Keratinocyte (primary cell): ENCODE results near the gene C20orf204. TPM values are rescaled to one million over a fixed set of nuclear protein-coding genes. Genes with fewer than 3 reads are reported as not detected.

ENCODE experiments used
- DNase-seq: peaks from one replicate; pipeline ENCODE4 v3.0.0-alpha.2; 2011; ENCODE audit warnings: low read depth, missing footprints, low spot score
- FAIRE-seq: peaks from 2 replicates; lab custom pipeline; 2011; peaks lifted over from hg19 to GRCh38; lab: Jason Lieb, UNC
- H2AFZ ChIP-seq: 2 replicates; pipeline ENCODE4 v1.6.0; 2012; ENCODE audit warnings: low read length, control low read depth, inconsistent platforms; ENCODE audit not compliant: control insufficient read depth
- H3K27ac ChIP-seq: 2 replicates; pipeline ENCODE4 v1.5.1; 2011; ENCODE audit warnings: low read length; ENCODE audit not compliant: control insufficient read depth, insufficient read depth
- H3K27me3 ChIP-seq: 3 replicates; pipeline ENCODE4 v1.6.0; 2011; ENCODE audit warnings: low read length; ENCODE audit not compliant: control insufficient read depth, insufficient read depth; ENCODE audit errors: extremely low read depth
- H3K36me3 ChIP-seq, 2 experiments: 2 replicates in 1 of 2; 3 replicates in 1 of 2; pipeline ENCODE4 v1.5.1; 2011; ENCODE audit warnings: low read length in 2 of 2, mild to moderate bottlenecking in 1 of 2; ENCODE audit not compliant: control insufficient read depth in 2 of 2, insufficient read depth in 2 of 2; ENCODE audit errors: extremely low read depth in 1 of 2
- H3K4me1 ChIP-seq: 3 replicates; pipeline ENCODE4 v1.5.1; 2011; ENCODE audit warnings: low read length; ENCODE audit not compliant: control insufficient read depth, insufficient read depth; ENCODE audit errors: extremely low read depth
- H3K4me2 ChIP-seq: 3 replicates; pipeline ENCODE4 v1.6.0; 2011; ENCODE audit warnings: low read depth, low read length; ENCODE audit not compliant: control insufficient read depth, insufficient read depth; ENCODE audit errors: extremely low read depth
- H3K4me3 ChIP-seq, 3 experiments: fragments of 200-600 bp in 1 of 3; sonication (generic) in 1 of 3; 2 replicates in 2 of 3; 3 replicates in 1 of 3; pipeline ENCODE4 v1.5.1; 2011 to 2016; ENCODE audit warnings: low read length in 3 of 3, mild to moderate bottlenecking in 3 of 3, control low read depth in 2 of 3, inconsistent platforms in 1 of 3, low read depth in 1 of 3, mixed read lengths in 1 of 3, mixed run types in 1 of 3, moderate library complexity in 1 of 3; ENCODE audit not compliant: control insufficient read depth in 2 of 3, insufficient read depth in 2 of 3; ENCODE audit errors: extremely low read depth in 1 of 3
- H3K79me2 ChIP-seq: 2 replicates; pipeline ENCODE4 v1.6.0; 2012; ENCODE audit warnings: low read length; ENCODE audit not compliant: control insufficient read depth, insufficient read depth
- H3K9ac ChIP-seq: 3 replicates; pipeline ENCODE4 v1.6.0; 2011; ENCODE audit warnings: low read length; ENCODE audit not compliant: control insufficient read depth, insufficient read depth; ENCODE audit errors: extremely low read depth
- H3K9me1 ChIP-seq: 3 replicates; pipeline ENCODE4 v1.6.0; 2011; ENCODE audit warnings: low read length; ENCODE audit not compliant: control insufficient read depth, insufficient read depth; ENCODE audit errors: extremely low read depth
- H3K9me3 ChIP-seq: 2 replicates; pipeline ENCODE4 v1.5.1; 2012; ENCODE audit warnings: low read depth, low read length; ENCODE audit not compliant: control insufficient read depth
- H4K20me1 ChIP-seq: 3 replicates; pipeline ENCODE4 v1.6.0; 2011; ENCODE audit warnings: low read length; ENCODE audit not compliant: control insufficient read depth, insufficient read depth; ENCODE audit errors: extremely low read depth
- EZH2 ChIP-seq: IDR thresholded peaks from one replicate; pipeline ENCODE4 v1.6.1; 2012; ENCODE audit warnings: inconsistent platforms, mild to moderate bottlenecking, low read length, moderate library complexity
- dilution Hi-C: fragments of 300-500 bp; cut with MboI; formaldehyde crosslinking; loops from one replicate; pipeline ENCODE4 v1.7.0; 2020; ENCODE audit warnings: low sequenced_read_pairs; ENCODE audit not compliant: extremely low pct_ligation_motif_present
- polyA plus RNA-seq, 5 experiments: library from polyadenylated mRNA; depleted of rRNA in 3 of 5; stranded (reverse) in 3 of 5; stranded (forward) in 1 of 5; unstranded in 1 of 5; fragments of >200 nt; gene quantifications; 1 replicate in 1 of 5; 2 replicates in 3 of 5; 3 replicates in 1 of 5; pipeline versions ENCODE4 v1.2.1 to v1.2.3, GENCODE V29; 2011 to 2012; ENCODE audit warnings: missing spikeins in 2 of 5, low read depth in 1 of 5, low replicate concordance in 1 of 5
- TF ChIP-seq, protein P1 (sequence below), 3 experiments: IDR thresholded peaks in 1 of 3; conservative IDR thresholded peaks in 1 of 3; optimal IDR thresholded peaks in 1 of 3; 2 replicates in 2 of 3; 3 replicates in 1 of 3; pipeline versions ENCODE3 to v1.5.1; 2011; ENCODE audit warnings: low read length in 3 of 3, mild to moderate bottlenecking in 3 of 3, moderate library complexity in 2 of 3, control low read depth in 1 of 3, inconsistent platforms in 1 of 3; ENCODE audit not compliant: insufficient read depth in 2 of 3; ENCODE audit errors: extremely low read depth in 1 of 3

The C20orf204 gene
- polyA plus RNA-seq, 1 donor (not counting 4 experiments of a cell fraction or from before 2014, with no cell fraction given), result 0.08 TPM

DNA sequence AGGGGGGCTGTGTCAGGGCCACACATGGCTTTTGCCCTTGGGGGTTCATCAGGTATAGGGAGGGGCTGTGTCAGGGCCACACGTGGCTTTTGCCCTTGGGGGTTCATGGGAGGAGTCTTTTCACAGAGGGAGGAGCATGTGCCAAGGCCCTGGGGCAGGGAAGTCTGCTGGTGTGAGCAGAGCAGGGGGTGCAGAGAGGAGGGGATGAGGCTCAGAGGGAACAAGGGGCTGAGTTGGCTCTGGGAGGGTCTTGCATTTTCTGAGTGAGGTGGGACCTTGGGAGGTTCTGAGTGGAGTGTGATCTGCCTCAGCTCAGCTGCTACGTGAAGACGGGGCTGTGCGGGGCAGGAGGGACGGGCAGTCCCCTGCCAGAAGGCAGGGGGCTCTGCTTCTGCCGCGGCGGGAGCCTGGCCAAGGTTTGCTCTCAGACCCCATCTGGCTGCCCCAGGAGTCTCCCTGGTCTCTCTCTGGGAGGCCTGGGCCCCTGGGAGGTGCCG lies 19.5 kb downstream of the C20orf204 start:
- Histone ChIP-seq H3K4me3 (no peak overlapping the region), H3K4me2 (no peak overlapping the region), H3K27me3 (peaks cover 4% of the 10 kb centered on the region), H3K27ac (no peak overlapping the region), H4K20me1 (peaks cover 2% of the 10 kb centered on the region), H3K36me3 (no peaks in the 10 kb centered on the region), H3K9me3 (no peaks in the 10 kb centered on the region), H3K9ac (no peak overlapping the region), H3K4me1 (peaks cover 28% of the 10 kb centered on the region), H3K79me2 (no peaks in the 10 kb centered on the region), H3K9me1 (no peaks in the 10 kb centered on the region), H2AFZ (no peak overlapping the region)
- dilution Hi-C loops, result no loop called here
- DNase-seq (no peak), FAIRE-seq (no peak)
- no peak for TF ChIP-seq EZH2
- TF ChIP-seq, protein P1, sequence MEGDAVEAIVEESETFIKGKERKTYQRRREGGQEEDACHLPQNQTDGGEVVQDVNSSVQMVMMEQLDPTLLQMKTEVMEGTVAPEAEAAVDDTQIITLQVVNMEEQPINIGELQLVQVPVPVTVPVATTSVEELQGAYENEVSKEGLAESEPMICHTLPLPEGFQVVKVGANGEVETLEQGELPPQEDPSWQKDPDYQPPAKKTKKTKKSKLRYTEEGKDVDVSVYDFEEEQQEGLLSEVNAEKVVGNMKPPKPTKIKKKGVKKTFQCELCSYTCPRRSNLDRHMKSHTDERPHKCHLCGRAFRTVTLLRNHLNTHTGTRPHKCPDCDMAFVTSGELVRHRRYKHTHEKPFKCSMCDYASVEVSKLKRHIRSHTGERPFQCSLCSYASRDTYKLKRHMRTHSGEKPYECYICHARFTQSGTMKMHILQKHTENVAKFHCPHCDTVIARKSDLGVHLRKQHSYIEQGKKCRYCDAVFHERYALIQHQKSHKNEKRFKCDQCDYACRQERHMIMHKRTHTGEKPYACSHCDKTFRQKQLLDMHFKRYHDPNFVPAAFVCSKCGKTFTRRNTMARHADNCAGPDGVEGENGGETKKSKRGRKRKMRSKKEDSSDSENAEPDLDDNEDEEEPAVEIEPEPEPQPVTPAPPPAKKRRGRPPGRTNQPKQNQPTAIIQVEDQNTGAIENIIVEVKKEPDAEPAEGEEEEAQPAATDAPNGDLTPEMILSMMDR (optimal IDR thresholded peaks at IDR 0.05 in 1 of 3, IDR thresholded peaks at IDR 0.05 in 1 of 3, conservative IDR thresholded peaks at IDR 0.05 in 1 of 3; ENCODE audit: extremely low read depth in 1 of 3, insufficient read depth in 2 of 3, low read length in 3 of 3), result no peak

DNA sequence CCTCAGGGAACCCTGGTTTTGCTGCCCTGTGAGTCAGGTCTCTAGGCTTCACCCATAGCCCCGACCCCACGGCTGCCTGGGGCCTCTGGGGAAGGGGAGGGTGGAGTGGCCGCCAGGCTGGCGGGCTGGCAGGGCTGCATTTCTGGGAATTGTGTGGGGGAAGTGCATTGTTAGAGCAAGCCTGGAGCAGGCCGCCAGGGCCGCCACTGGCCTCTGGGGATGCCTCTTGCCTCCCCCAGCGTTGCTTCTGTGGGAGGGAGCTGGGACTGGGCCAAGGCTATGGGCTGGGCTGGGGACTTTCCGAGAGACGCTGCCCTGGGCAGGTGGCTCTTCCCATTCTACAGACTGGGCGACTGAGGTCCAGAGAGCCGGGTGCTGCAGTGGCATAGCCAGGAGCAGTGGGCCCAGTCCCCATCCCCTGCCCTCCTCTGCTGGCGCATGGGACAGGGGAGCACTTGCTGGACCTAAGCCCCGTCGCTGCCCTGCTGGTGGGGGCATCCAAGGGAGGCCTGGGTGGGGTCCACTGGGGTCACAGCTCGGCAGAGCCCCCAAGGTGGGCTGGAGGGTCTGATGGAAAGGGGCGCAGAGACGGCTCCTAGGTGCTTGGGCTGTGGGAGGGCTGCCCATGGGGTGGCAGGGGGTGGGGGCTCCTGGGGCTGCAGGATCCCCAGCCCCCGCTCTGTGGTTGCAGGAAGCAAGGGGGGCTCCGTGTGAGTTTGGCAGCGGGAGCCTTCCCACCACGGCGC lies 20.1 kb downstream of the C20orf204 start:
- Histone ChIP-seq H3K4me2 (no peak overlapping the region), H3K79me2 (no peaks in the 10 kb centered on the region), H3K36me3 (no peaks in the 10 kb centered on the region), H3K27ac (no peak overlapping the region), H3K9ac (no peak overlapping the region), H3K4me3 (no peak overlapping the region), H4K20me1 (peaks cover 2% of the 10 kb centered on the region), H3K9me3 (no peaks in the 10 kb centered on the region), H3K27me3 (no peaks in the 10 kb centered on the region), H2AFZ (no peak overlapping the region), H3K4me1 (peaks cover 28% of the 10 kb centered on the region), H3K9me1 (no peaks in the 10 kb centered on the region)
- dilution Hi-C loops, result no loop called here
- TF ChIP-seq, protein P1 (optimal IDR thresholded peaks at IDR 0.05 in 1 of 3, IDR thresholded peaks at IDR 0.05 in 1 of 3, conservative IDR thresholded peaks at IDR 0.05 in 1 of 3; ENCODE audit: extremely low read depth in 1 of 3, insufficient read depth in 2 of 3, low read length in 3 of 3), result no peak
- TF ChIP-seq EZH2, result no peak
- FAIRE-seq (no peak), DNase-seq (no peak)
